ENCODE measurements around the gene SLC25A12. TPM values are rescaled to one million over a fixed set of nuclear protein-coding genes. Genes with fewer than 3 reads are reported as not detected.

The SLC25A12 gene
- total RNA-seq, 1 donor from 2014 or later = 82.7 TPM

GRCh38 chr2:171889333-171889732 is 4.7 kb downstream of the SLC25A12 start:
- DNase-seq = no peak

GRCh38 chr2:171883275-171883893 is 10.7 kb downstream of the SLC25A12 start:
- DNase-seq = no peak

GRCh38 chr2:171882089-171882769 is 11.8 kb downstream of the SLC25A12 start:
- DNase-seq = no peak

- no peak for DNase-seq
These were observed 13.3 kb downstream of the SLC25A12 start for GRCh38 chr2:171880774-171881173.

GRCh38 chr2:171879865-171880264 is 14.2 kb downstream of the SLC25A12 start:
- no peak for DNase-seq

- no peak for DNase-seq
These were observed 15.5 kb downstream of the SLC25A12 start for GRCh38 chr2:171878481-171878993.

- DNase-seq = no peak
These were observed 19.1 kb downstream of the SLC25A12 start for GRCh38 chr2:171874963-171875362.

GRCh38 chr2:171874517-171874916 is 19.5 kb downstream of the SLC25A12 start:
- no peak for DNase-seq

- no peak for DNase-seq
These were observed 29.6 kb downstream of the SLC25A12 start for GRCh38 chr2:171864357-171864985.

GRCh38 chr2:171862501-171862900 is 31.5 kb downstream of the SLC25A12 start:
- no peak for DNase-seq

GRCh38 chr2:171858397-171858958 is 35.6 kb downstream of the SLC25A12 start:
- DNase-seq = no peak

- no peak for DNase-seq
These were observed 38.6 kb downstream of the SLC25A12 start for GRCh38 chr2:171855401-171855800.

- no peak for DNase-seq
These were observed 41.6 kb downstream of the SLC25A12 start for GRCh38 chr2:171852366-171852888.

- no peak for DNase-seq
These were observed 46.4 kb downstream of the SLC25A12 start for GRCh38 chr2:171847627-171848026.

GRCh38 chr2:171846894-171847293 is 47.1 kb downstream of the SLC25A12 start:
- no peak for DNase-seq

- no peak for DNase-seq
These were observed 52.0 kb downstream of the SLC25A12 start for GRCh38 chr2:171841996-171842395.

GRCh38 chr2:171837736-171838135 is 56.3 kb downstream of the SLC25A12 start:
- DNase-seq = no peak

GRCh38 chr2:171836146-171836910 is 57.7 kb downstream of the SLC25A12 start:
- DNase-seq = no peak

- no peak for DNase-seq
These were observed 58.7 kb downstream of the SLC25A12 start for GRCh38 chr2:171835386-171835785.

- no peak for DNase-seq
These were observed 59.8 kb downstream of the SLC25A12 start for GRCh38 chr2:171834286-171834685.

GRCh38 chr2:171832489-171832888 is 61.6 kb downstream of the SLC25A12 start:
- DNase-seq = no peak

GRCh38 chr2:171830039-171830438 is 64.0 kb downstream of the SLC25A12 start:
- no peak for DNase-seq
